Fibroblast of upper back skin (primary cell): Measurements from ENCODE around the gene LMAN2L.

Experiments
- DNase-seq: peaks from one replicate; pipeline ENCODE4 v3.0.0-alpha.2; 2013

Gene LMAN2L

GRCh38 chr2:96760036-96760985, 20.4 kb upstream of the LMAN2L start, which contains the start of gene CNNM4:
TSS of gene CNNM4 (plus strand) at chr2:96760902. CDS start at chr2:96761000, 98 bp downstream.
- peak; percentile 89 for DNase-seq

- no peak for DNase-seq
Measured at GRCh38 chr2:96759548-96759947, 19.7 kb upstream of the LMAN2L start.

- DNase-seq, result no peak
Measured at GRCh38 chr2:96758987-96759386, 19.1 kb upstream of the LMAN2L start.

- DNase-seq, result no peak
Measured at GRCh38 chr2:96757477-96757860, 17.6 kb upstream of the LMAN2L start.

- no peak for DNase-seq
Measured at GRCh38 chr2:96756788-96757476, 17.1 kb upstream of the LMAN2L start.

- DNase-seq, result no peak
Measured at GRCh38 chr2:96754317-96754716, 14.5 kb upstream of the LMAN2L start.

GRCh38 chr2:96753661-96754282, 13.9 kb upstream of the LMAN2L start:
- DNase-seq, result no peak

- DNase-seq, result no peak
Measured at GRCh38 chr2:96751800-96752199, 11.9 kb upstream of the LMAN2L start.

GRCh38 chr2:96747061-96747617, 7.3 kb upstream of the LMAN2L start:
- DNase-seq, result no peak

- DNase-seq, result no peak
Measured at GRCh38 chr2:96739076-96739632, 710 bp downstream of the LMAN2L start.

GRCh38 chr2:96737831-96738230, 2.0 kb downstream of the LMAN2L start:
- DNase-seq, result no peak

- no peak for DNase-seq
Measured at GRCh38 chr2:96737251-96737650, 2.6 kb downstream of the LMAN2L start.

GRCh38 chr2:96734880-96735583, 4.8 kb downstream of the LMAN2L start:
- DNase-seq, result no peak

- no peak for DNase-seq
Measured at GRCh38 chr2:96733931-96734330, 5.9 kb downstream of the LMAN2L start.

- no peak for DNase-seq
Measured at GRCh38 chr2:96730212-96730611, 9.7 kb downstream of the LMAN2L start.

GRCh38 chr2:96729748-96730147, 10.1 kb downstream of the LMAN2L start:
- no peak for DNase-seq

- no peak for DNase-seq
Measured at GRCh38 chr2:96727431-96727830, 12.4 kb downstream of the LMAN2L start.

GRCh38 chr2:96726131-96726530, 13.7 kb downstream of the LMAN2L start:
- DNase-seq, result no peak

GRCh38 chr2:96716388-96716787, 23.5 kb downstream of the LMAN2L start:
- no peak for DNase-seq

- DNase-seq, result no peak
Measured at GRCh38 chr2:96715658-96716057, 24.2 kb downstream of the LMAN2L start.

- no peak for DNase-seq
Measured at GRCh38 chr2:96710985-96711384, 28.9 kb downstream of the LMAN2L start.
